Measurements from ENCODE around the gene PNPLA7.

Gene PNPLA7

GRCh38 chr9:137544176-137544760 is 5.9 kb downstream of the PNPLA7 start:
- TF ChIP-seq, protein P1, sequence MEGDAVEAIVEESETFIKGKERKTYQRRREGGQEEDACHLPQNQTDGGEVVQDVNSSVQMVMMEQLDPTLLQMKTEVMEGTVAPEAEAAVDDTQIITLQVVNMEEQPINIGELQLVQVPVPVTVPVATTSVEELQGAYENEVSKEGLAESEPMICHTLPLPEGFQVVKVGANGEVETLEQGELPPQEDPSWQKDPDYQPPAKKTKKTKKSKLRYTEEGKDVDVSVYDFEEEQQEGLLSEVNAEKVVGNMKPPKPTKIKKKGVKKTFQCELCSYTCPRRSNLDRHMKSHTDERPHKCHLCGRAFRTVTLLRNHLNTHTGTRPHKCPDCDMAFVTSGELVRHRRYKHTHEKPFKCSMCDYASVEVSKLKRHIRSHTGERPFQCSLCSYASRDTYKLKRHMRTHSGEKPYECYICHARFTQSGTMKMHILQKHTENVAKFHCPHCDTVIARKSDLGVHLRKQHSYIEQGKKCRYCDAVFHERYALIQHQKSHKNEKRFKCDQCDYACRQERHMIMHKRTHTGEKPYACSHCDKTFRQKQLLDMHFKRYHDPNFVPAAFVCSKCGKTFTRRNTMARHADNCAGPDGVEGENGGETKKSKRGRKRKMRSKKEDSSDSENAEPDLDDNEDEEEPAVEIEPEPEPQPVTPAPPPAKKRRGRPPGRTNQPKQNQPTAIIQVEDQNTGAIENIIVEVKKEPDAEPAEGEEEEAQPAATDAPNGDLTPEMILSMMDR (IDR thresholded peaks at IDR 0.05; ENCODE audit: borderline replicate concordance, extremely low read depth, low read length, poor library complexity, severe bottlenecking) = no peak
- TF ChIP-seq EZH2 (IDR thresholded peaks at IDR 0.05; ENCODE audit: borderline replicate concordance, low read depth, low read length, severe bottlenecking) = no peak
- ATAC-seq (ENCODE audit: insufficient read depth, low read depth) (no peak), DNase-seq (no peak)
- Histone ChIP-seq H3K27ac (ENCODE audit: low read length) (no peak overlapping the region), H3K4me2 (ENCODE audit: insufficient read depth, low read length) (no peak overlapping the region), H3K4me1 (ENCODE audit: insufficient read depth, low read length) (no peaks in the 10 kb centered on the region), H3K9me3 (ENCODE audit: insufficient read depth, low read length, severe bottlenecking) (no peaks in the 10 kb centered on the region), H4K20me1 (ENCODE audit: insufficient read depth, low read length) (peaks cover 5% of the 10 kb centered on the region; the same call in 1 of the 2 replicates), H3K79me2 (ENCODE audit: insufficient read depth, low read length) (no peaks in the 10 kb centered on the region), H3K36me3 (ENCODE audit: insufficient read depth, low read length) (no peaks in the 10 kb centered on the region), H2AFZ (ENCODE audit: low read depth, low read length) (no peak overlapping the region), H3K4me3 (ENCODE audit: low read depth in 1 of 2, low read length in 2 of 2) (no peak overlapping the region), H3K9ac (ENCODE audit: low read depth, low read length) (no peak overlapping the region), H3K27me3 (ENCODE audit: insufficient read depth, low read length, poor library complexity) (no peaks in the 10 kb centered on the region)

DNA sequence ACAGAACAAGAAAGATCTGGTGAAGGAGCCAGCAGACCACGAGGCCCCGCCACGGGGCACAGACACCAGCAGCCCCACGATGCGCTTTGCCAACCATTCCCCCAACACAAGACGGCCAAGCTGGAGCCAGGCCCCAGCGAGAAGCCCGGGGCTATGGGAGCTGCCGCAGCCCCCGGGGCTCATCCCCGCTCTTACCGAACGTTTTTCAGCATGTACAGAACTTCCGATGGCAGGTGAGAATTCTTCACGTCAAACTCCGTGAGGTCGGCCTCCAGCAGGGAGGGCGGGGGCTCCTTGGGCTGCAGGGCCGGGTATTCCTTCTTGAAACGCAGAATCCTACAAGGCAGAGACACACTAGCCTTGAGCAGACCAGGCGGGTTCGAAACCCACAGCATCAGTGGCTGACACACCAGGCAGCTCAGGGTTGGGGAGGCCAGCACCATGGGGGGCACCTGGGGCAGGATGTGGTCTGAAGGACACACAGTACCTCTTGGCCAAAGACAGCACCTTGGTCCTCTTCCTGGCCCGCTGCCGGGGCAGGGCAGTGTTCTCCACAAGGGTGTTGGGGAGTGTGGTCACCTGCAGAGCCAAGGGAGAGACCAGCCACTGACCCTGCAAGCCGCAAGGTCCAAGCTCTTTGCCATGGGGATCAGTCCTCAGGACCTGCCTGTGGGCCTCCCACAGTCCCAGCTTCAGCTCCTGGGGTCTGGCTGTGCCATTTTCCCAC is 6.8 kb downstream of the PNPLA7 start:
- no peak overlapping the region for H2AFZ ChIP-seq (ENCODE audit: low read depth, low read length)
- H3K36me3 ChIP-seq (ENCODE audit: insufficient read depth, low read length) = no peaks in the 10 kb centered on the region
- no peak for TF ChIP-seq EZH2 (IDR thresholded peaks at IDR 0.05; ENCODE audit: borderline replicate concordance, low read depth, low read length, severe bottlenecking)
- TF ChIP-seq, protein P1 (IDR thresholded peaks at IDR 0.05; ENCODE audit: borderline replicate concordance, extremely low read depth, low read length, poor library complexity, severe bottlenecking) = no peak
- no peaks in the 10 kb centered on the region for H3K79me2 ChIP-seq (ENCODE audit: insufficient read depth, low read length)
- H3K9me3 ChIP-seq (ENCODE audit: insufficient read depth, low read length, severe bottlenecking) = no peaks in the 10 kb centered on the region
- H3K27ac ChIP-seq (ENCODE audit: low read length) = no peak overlapping the region
- no peak overlapping the region for H3K4me3 ChIP-seq (ENCODE audit: low read depth in 1 of 2, low read length in 2 of 2)
- ATAC-seq (ENCODE audit: insufficient read depth, low read depth) (no peak), DNase-seq (no peak)
- H3K9ac ChIP-seq (ENCODE audit: low read depth, low read length) = no peak overlapping the region
- peaks cover 5% of the 10 kb centered on the region; the same call in 1 of the 2 replicates for H4K20me1 ChIP-seq (ENCODE audit: insufficient read depth, low read length)
- H3K4me1 ChIP-seq (ENCODE audit: insufficient read depth, low read length) = no peaks in the 10 kb centered on the region
- no peak overlapping the region for H3K4me2 ChIP-seq (ENCODE audit: insufficient read depth, low read length)
- H3K27me3 ChIP-seq (ENCODE audit: insufficient read depth, low read length, poor library complexity) = no peaks in the 10 kb centered on the region

- Histone ChIP-seq H3K79me2 (ENCODE audit: insufficient read depth, low read length) (no peaks in the 10 kb centered on the region), H3K27me3 (ENCODE audit: insufficient read depth, low read length, poor library complexity) (no peaks in the 10 kb centered on the region), H3K4me1 (ENCODE audit: insufficient read depth, low read length) (no peaks in the 10 kb centered on the region), H3K36me3 (ENCODE audit: insufficient read depth, low read length) (no peaks in the 10 kb centered on the region), H3K27ac (ENCODE audit: low read length) (no peak overlapping the region), H3K4me2 (ENCODE audit: insufficient read depth, low read length) (no peak overlapping the region), H3K9me3 (ENCODE audit: insufficient read depth, low read length, severe bottlenecking) (no peaks in the 10 kb centered on the region), H3K4me3 (ENCODE audit: low read depth in 1 of 2, low read length in 2 of 2) (no peak overlapping the region), H4K20me1 (ENCODE audit: insufficient read depth, low read length) (peaks cover 5% of the 10 kb centered on the region; the same call in 1 of the 2 replicates), H2AFZ (ENCODE audit: low read depth, low read length) (no peak overlapping the region), H3K9ac (ENCODE audit: low read depth, low read length) (no peak overlapping the region)
- no peak for TF ChIP-seq EZH2 (IDR thresholded peaks at IDR 0.05; ENCODE audit: borderline replicate concordance, low read depth, low read length, severe bottlenecking)
- TF ChIP-seq, protein P1 (IDR thresholded peaks at IDR 0.05; ENCODE audit: borderline replicate concordance, extremely low read depth, low read length, poor library complexity, severe bottlenecking) = no peak
- ATAC-seq (ENCODE audit: insufficient read depth, low read depth) (no peak), DNase-seq (no peak)
Measured at GRCh38 chr9:137542486-137542885, 7.7 kb downstream of the PNPLA7 start.
